ENCODE measurements around the gene DHX16. TPM values are rescaled to one million over a fixed set of nuclear protein-coding genes. Genes with fewer than 3 reads are reported as not detected.

Gene DHX16
- total and polyA plus RNA-seq, 2 of the 8 experiments (the other 6 are each of a cell fraction or from before 2014, with no cell fraction given): 27.4 to 44.4 TPM

- CTCF ChIA-PET (ENCODE audit: partially characterized antibody): interaction anchor here (0.7 to 2.4 kb wide), 4 partner anchors 9 to 111 kb away, joined by 3 to 16 read pairs (median 6); no protein-coding TSS in a partner anchor
Measured at GRCh38 chr6:30700340-30700739, 27.5 kb upstream of the DHX16 start.

More at GRCh38 chr6:30700340-30700739, 27.5 kb upstream of the DHX16 start:
- H3K27me3 ChIP-seq (replicated peaks in 1 of 4; ENCODE audit: control insufficient read depth in 3 of 4, extremely low read depth in 1 of 4, insufficient read depth in 3 of 4, low read length in 3 of 4): no peaks in the 10 kb centered on the region
- H3K36me3 ChIP-seq (ENCODE audit: control insufficient read depth in 2 of 4, insufficient read depth in 4 of 4, low read length in 3 of 4): peaks cover 5 to 28% (median 11%) of the 10 kb centered on the region in 4 experiments; a peak in 6 of 8 replicates
- no peak overlapping the region for H2BK15ac ChIP-seq (ENCODE audit: low read length)
- POLR2A ChIA-PET (ENCODE audit: partially characterized antibody): interaction anchor here (0.6 to 35.9 kb wide), 5 partner anchors 0 to 445 kb away, joined by 4 to 732 read pairs (median 5); partner anchors contain the start of genes MDC1, NRM and TUBB
- no peak overlapping the region for H3K56ac ChIP-seq (replicated peaks; ENCODE audit: insufficient read length, low read depth, low read length)
- no peak overlapping the region for H3K4ac ChIP-seq (replicated peaks; ENCODE audit: insufficient read length, low read depth, low read length)
- FAIRE-seq (no peak), DNase-seq (ENCODE audit: low read depth in 1 of 2, low spot score in 2 of 2) (no peak)
- no peak overlapping the region for H2BK5ac ChIP-seq (ENCODE audit: low read depth, low read length)
- H3K23ac ChIP-seq (ENCODE audit: insufficient read length): no peak overlapping the region
- H2BK20ac ChIP-seq (ENCODE audit: low read length): no peak overlapping the region
- TF ChIP-seq NANOG (IDR thresholded peaks at IDR 0.05; ENCODE audit: insufficient read depth, low read depth, low read length, poor library complexity, severe bottlenecking) (no peak), SP2 (IDR thresholded peaks at IDR 0.05; ENCODE audit: low read length) (no peak), YY1 (IDR thresholded peaks at IDR 0.05; ENCODE audit: low read depth, low read length) (no peak), ASH2L (IDR thresholded peaks at IDR 0.05; ENCODE audit: low read length) (no peak), RXRA (IDR thresholded peaks at IDR 0.05; ENCODE audit: insufficient read depth, low read depth, low read length) (no peak), CTBP2 (IDR thresholded peaks at IDR 0.05; ENCODE audit: borderline replicate concordance, insufficient read depth, insufficient read length, low read length) (no peak), JUN (IDR thresholded peaks at IDR 0.05; ENCODE audit: low read depth, low read length) (no peak)
- no peaks in the 10 kb centered on the region for H3K79me1 ChIP-seq (ENCODE audit: low read depth, low read length)
- no peak overlapping the region for H3K18ac ChIP-seq (ENCODE audit: extremely low read depth, low read length)
- H2AK5ac ChIP-seq (ENCODE audit: low read depth, low read length): no peak overlapping the region
- no peak overlapping the region for H4K5ac ChIP-seq (ENCODE audit: insufficient read length, low read depth, low read length)
- H3K14ac ChIP-seq (ENCODE audit: insufficient read length): no peak overlapping the region
- H3K27ac ChIP-seq (ENCODE audit: low read depth, low read length): no peak overlapping the region
- no peak overlapping the region for H3K4me3 ChIP-seq (ENCODE audit: extremely low read depth in 1 of 4, insufficient read depth in 2 of 4, low read depth in 3 of 4, low read length in 4 of 4)
- no peaks in the 10 kb centered on the region for H3K79me2 ChIP-seq (ENCODE audit: control insufficient read depth in 1 of 2, insufficient read depth in 2 of 2, low read length in 2 of 2)
- H3K4me1 ChIP-seq (replicated peaks in 1 of 4; ENCODE audit: control insufficient read depth in 3 of 4, insufficient read depth in 4 of 4, low read length in 3 of 4): no peaks in the 10 kb centered on the region
- H3K9me3 ChIP-seq (ENCODE audit: insufficient read depth in 2 of 2, low read depth in 1 of 2, low read length in 1 of 2): no peaks in the 10 kb centered on the region
- H3K9ac ChIP-seq (replicated peaks in 1 of 4; ENCODE audit: extremely low read depth in 1 of 4, low read depth in 3 of 4, low read length in 3 of 4): no peak overlapping the region
- no peak overlapping the region for H4K91ac ChIP-seq (replicated peaks; ENCODE audit: insufficient read length, low read length)
- no peak overlapping the region for H2BK12ac ChIP-seq (ENCODE audit: low read depth, low read length)
- no peaks in the 10 kb centered on the region for H3K23me2 ChIP-seq (ENCODE audit: low read depth, low read length)
- H4K8ac ChIP-seq (ENCODE audit: extremely low read depth, insufficient read depth, low read length): no peak overlapping the region
- no peak overlapping the region for H3K4me2 ChIP-seq (ENCODE audit: insufficient read depth in 1 of 2, low read depth in 2 of 2, low read length in 2 of 2)
- no peak overlapping the region for H2AFZ ChIP-seq (ENCODE audit: low read length)
- WGBS, 2 experiments (ENCODE audit: extremely low coverage in 1 of 2, insufficient coverage in 1 of 2, insufficient read length in 1 of 2, insufficient replicate concordance in 2 of 2, low coverage in 1 of 2, low lambda C conversion rate in 2 of 2, missing lambda C conversion rate in 1 of 2): 81% methylated on average over 4 of the region's 4 CpGs; no CpG with 5 or more reads in 1 of the 2 experiments
- no peak overlapping the region for H2BK120ac ChIP-seq (replicated peaks; ENCODE audit: low read depth, low read length)
- peaks cover 3% of the 10 kb centered on the region in 2 experiments for H4K20me1 ChIP-seq (replicated peaks in 1 of 2; ENCODE audit: control insufficient read depth in 1 of 2, insufficient read depth in 2 of 2, low read length in 2 of 2)

Data from H1 (cell line).